ENCODE results near the gene HOMER2.
"Not testable (repeated sequence)": the region's sequence is repeated elsewhere in the genome, so short reads cannot be mapped to it uniquely, and the experiment has no call there.

DNA sequence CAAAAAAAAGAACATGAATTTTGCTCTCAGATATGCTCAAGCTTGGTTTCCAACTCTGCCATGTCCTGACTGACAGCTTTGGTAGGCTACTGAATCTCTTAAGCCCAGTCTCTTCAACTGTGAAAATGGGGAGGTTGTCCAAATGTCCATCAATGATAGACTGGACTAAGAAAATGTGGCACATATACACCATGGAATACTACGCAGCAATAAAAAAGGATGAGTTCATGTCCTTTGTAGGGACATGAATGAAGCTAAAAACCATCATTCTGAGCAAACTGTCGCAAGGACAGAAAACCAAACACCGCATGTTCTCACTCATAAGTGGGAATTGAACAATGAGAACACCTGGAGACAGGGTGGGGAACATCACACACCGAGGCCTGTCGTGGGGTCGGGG lies 12.8 kb downstream of the HOMER2 start:
- not testable (repeated sequence) for TF ChIP-seq YY1 (IDR thresholded peaks at IDR 0.05); RAD21 (IDR thresholded peaks at IDR 0.05); RXRA (IDR thresholded peaks at IDR 0.05); JUND (IDR thresholded peaks at IDR 0.05); TAF1 (conservative IDR thresholded peaks at IDR 0.05)
- TF ChIP-seq, protein P1, sequence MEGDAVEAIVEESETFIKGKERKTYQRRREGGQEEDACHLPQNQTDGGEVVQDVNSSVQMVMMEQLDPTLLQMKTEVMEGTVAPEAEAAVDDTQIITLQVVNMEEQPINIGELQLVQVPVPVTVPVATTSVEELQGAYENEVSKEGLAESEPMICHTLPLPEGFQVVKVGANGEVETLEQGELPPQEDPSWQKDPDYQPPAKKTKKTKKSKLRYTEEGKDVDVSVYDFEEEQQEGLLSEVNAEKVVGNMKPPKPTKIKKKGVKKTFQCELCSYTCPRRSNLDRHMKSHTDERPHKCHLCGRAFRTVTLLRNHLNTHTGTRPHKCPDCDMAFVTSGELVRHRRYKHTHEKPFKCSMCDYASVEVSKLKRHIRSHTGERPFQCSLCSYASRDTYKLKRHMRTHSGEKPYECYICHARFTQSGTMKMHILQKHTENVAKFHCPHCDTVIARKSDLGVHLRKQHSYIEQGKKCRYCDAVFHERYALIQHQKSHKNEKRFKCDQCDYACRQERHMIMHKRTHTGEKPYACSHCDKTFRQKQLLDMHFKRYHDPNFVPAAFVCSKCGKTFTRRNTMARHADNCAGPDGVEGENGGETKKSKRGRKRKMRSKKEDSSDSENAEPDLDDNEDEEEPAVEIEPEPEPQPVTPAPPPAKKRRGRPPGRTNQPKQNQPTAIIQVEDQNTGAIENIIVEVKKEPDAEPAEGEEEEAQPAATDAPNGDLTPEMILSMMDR (IDR thresholded peaks at IDR 0.05; ENCODE audit: low read depth, low read length, missing input control): not testable (repeated sequence)
- TF ChIP-seq, protein P2, sequence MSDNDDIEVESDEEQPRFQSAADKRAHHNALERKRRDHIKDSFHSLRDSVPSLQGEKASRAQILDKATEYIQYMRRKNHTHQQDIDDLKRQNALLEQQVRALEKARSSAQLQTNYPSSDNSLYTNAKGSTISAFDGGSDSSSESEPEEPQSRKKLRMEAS (IDR thresholded peaks at IDR 0.05): not testable (repeated sequence)
